IMR-90 (cell line): ENCODE results near the gene TYR. TPM values are rescaled to one million over a fixed set of nuclear protein-coding genes. Genes with fewer than 3 reads are reported as not detected.

Experiments
- ATAC-seq: fragments of 200-7000 bp; cut with Tn5 transposase; 2 replicates; pipeline ENCODE4 v1.9.1; 2020; ENCODE audit warnings: low read depth, mild to moderate bottlenecking, moderate library complexity
- BruUV-seq: library from RNA; stranded (reverse); fragments of 400-500 nt; replicated peaks from 2 replicates; lab custom pipeline; 2021; lab: Mats Ljungman, UMichigan
- CTCF ChIA-PET: fragments of 300-600 bp; formaldehyde crosslinking; extraction: SDS; loops from one replicate; lab custom pipeline; 2021; ENCODE audit warnings: antibody characterized with exemption; lab: Yijun Ruan, JAX
- POLR2A ChIA-PET: fragments of 300-600 bp; sonication (Branson Sonifier 250); formaldehyde crosslinking; loops from one replicate; lab custom pipeline; 2022; ENCODE audit warnings: antibody characterized with exemption; ENCODE audit not compliant: unreplicated experiment; lab: Charles Lee
- DNase-seq: peaks from one replicate; pipeline ENCODE4 v3.0.0; 2013
- H2AFZ ChIP-seq: replicated peaks from 2 replicates; pipeline ENCODE3; 2013; ENCODE audit warnings: low read length, mild to moderate bottlenecking; ENCODE audit not compliant: poor library complexity
- H2AK5ac ChIP-seq: 2 replicates; pipeline ENCODE4 v1.6.1; 2013; ENCODE audit warnings: low read depth, low read length, inconsistent platforms
- H2AK9ac ChIP-seq: replicated peaks from 2 replicates; pipeline ENCODE3; 2013; ENCODE audit warnings: mild to moderate bottlenecking, low read depth, low read length, moderate library complexity; ENCODE audit not compliant: poor library complexity
- H2BK120ac ChIP-seq: 2 replicates; pipeline ENCODE4 v1.6.1; 2013; ENCODE audit warnings: low read depth, low read length, inconsistent platforms
- H2BK15ac ChIP-seq: 3 replicates; pipeline ENCODE4 v1.6.1; 2013; ENCODE audit warnings: low read depth, low read length, inconsistent platforms
- H2BK20ac ChIP-seq: 2 replicates; pipeline ENCODE4 v1.6.1; 2013; ENCODE audit warnings: low read depth, mild to moderate bottlenecking, inconsistent platforms, low read length, moderate library complexity
- H2BK5ac ChIP-seq: 2 replicates; pipeline ENCODE4 v1.6.1; 2013; ENCODE audit warnings: mild to moderate bottlenecking, low read depth, low read length, inconsistent platforms; ENCODE audit not compliant: poor library complexity, severe bottlenecking
- H3K14ac ChIP-seq: replicated peaks from 2 replicates; pipeline ENCODE4 v1.6.1; 2013; ENCODE audit warnings: low read depth, low read length, inconsistent platforms
- H3K18ac ChIP-seq: 2 replicates; pipeline ENCODE4 v1.6.1; 2013; ENCODE audit warnings: low read depth, low read length, control low read depth
- H3K23ac ChIP-seq: 2 replicates; pipeline ENCODE4 v1.6.1; 2013; ENCODE audit warnings: low read depth, low read length, inconsistent platforms
- H3K27ac ChIP-seq: 2 replicates; pipeline ENCODE4 v1.5.1; 2013; ENCODE audit warnings: mild to moderate bottlenecking, control low read depth, low read length; ENCODE audit not compliant: insufficient read depth
- H3K27me3 ChIP-seq: 2 replicates; pipeline ENCODE4 v1.6.1; 2013; ENCODE audit warnings: low read length; ENCODE audit not compliant: control insufficient read depth, insufficient read depth
- H3K36me3 ChIP-seq: 2 replicates; pipeline ENCODE4 v1.6.1; 2013; ENCODE audit warnings: low read length, mixed read lengths; ENCODE audit not compliant: control insufficient read depth, insufficient read depth
- H3K4ac ChIP-seq: 2 replicates; pipeline ENCODE4 v1.6.1; 2013; ENCODE audit warnings: low read depth, low read length, inconsistent platforms
- H3K4me1 ChIP-seq: 2 replicates; pipeline ENCODE4 v1.6.1; 2013; ENCODE audit warnings: low read length, mixed read lengths; ENCODE audit not compliant: control insufficient read depth, insufficient read depth
- H3K4me2 ChIP-seq: 2 replicates; pipeline ENCODE4 v1.6.1; 2013; ENCODE audit warnings: low read depth, mild to moderate bottlenecking, control low read depth, low read length, moderate library complexity
- H3K4me3 ChIP-seq: 2 replicates; pipeline ENCODE4 v1.5.1; 2013; ENCODE audit warnings: low read depth, mild to moderate bottlenecking, control low read depth, low read length, moderate library complexity; ENCODE audit not compliant: insufficient read depth
- H3K56ac ChIP-seq: 2 replicates; pipeline ENCODE4 v1.6.1; 2013; ENCODE audit warnings: low read length, inconsistent platforms; ENCODE audit not compliant: insufficient read depth; ENCODE audit errors: extremely low read depth
- H3K79me1 ChIP-seq, 2 experiments: 2 replicates each; pipeline ENCODE4 v1.6.1; 2013; ENCODE audit warnings: low read length in 2 of 2, inconsistent platforms in 1 of 2, low read depth in 1 of 2
- H3K9ac ChIP-seq: 2 replicates; pipeline ENCODE4 v1.6.1; 2013; ENCODE audit warnings: low read depth, low read length, control low read depth
- H3K9me1 ChIP-seq: 2 replicates; pipeline ENCODE4 v1.6.1; 2013; ENCODE audit warnings: low read length, inconsistent platforms; ENCODE audit not compliant: insufficient read depth
- H3K9me3 ChIP-seq: 2 replicates; pipeline ENCODE4 v1.6.1; 2013; ENCODE audit warnings: low read length; ENCODE audit not compliant: control insufficient read depth, insufficient read depth
- H4K20me1 ChIP-seq: 2 replicates; pipeline ENCODE4 v1.6.1; 2013; ENCODE audit warnings: low read length, inconsistent platforms; ENCODE audit not compliant: insufficient read depth
- H4K5ac ChIP-seq: 2 replicates; pipeline ENCODE4 v1.6.1; 2013; ENCODE audit warnings: mild to moderate bottlenecking, low read depth, low read length, control low read depth
- H4K8ac ChIP-seq, 2 experiments: 2 replicates each; pipeline ENCODE4 v1.6.1; 2013; ENCODE audit warnings: low read depth in 2 of 2, low read length in 2 of 2, control low read depth in 1 of 2, inconsistent platforms in 1 of 2
- H4K91ac ChIP-seq: 2 replicates; pipeline ENCODE4 v1.6.1; 2013; ENCODE audit warnings: low read depth, low read length, inconsistent platforms; ENCODE audit not compliant: insufficient read depth
- BHLHE40 ChIP-seq: fragments of 150-350 bp; IDR thresholded peaks from 2 replicates; pipeline ENCODE4 v1.6.1; 2016; ENCODE audit warnings: mild to moderate bottlenecking, low read depth, low read length
- CEBPB ChIP-seq: IDR thresholded peaks from 2 replicates; pipeline ENCODE4 v1.6.1; 2012; ENCODE audit warnings: low read depth, low read length, improper control_type of control experiment
- CHD1 ChIP-seq: IDR thresholded peaks from 2 replicates; pipeline ENCODE4 v1.6.1; 2012; ENCODE audit warnings: low read depth, low read length, improper control_type of control experiment
- WGBS, 2 experiments: methylation state at CpG; one replicate each; pipeline versions ENCODE4 v1.1.5 to v1.1.7; 2013; ENCODE audit warnings: missing lambda C conversion rate in 2 of 2; ENCODE audit not compliant: insufficient read length in 1 of 2; ENCODE audit errors: extremely low coverage in 2 of 2; 5-methylcytosine and 5-hydroxymethylcytosine counted together
- dilution Hi-C: fragments of 300-500 bp; cut with HindIII; formaldehyde crosslinking; loops from one replicate; pipeline ENCODE4 v1.14.3; 2018; ENCODE audit warnings: low sequenced_read_pairs; ENCODE audit not compliant: unreplicated experiment
- in situ Hi-C: fragments of 300-500 bp; cut with MboI; formaldehyde crosslinking; loops from 3 replicates; pipeline ENCODE4 v1.14.3; 2019; ENCODE audit warnings: low sequenced_read_pairs, inconsistent platforms, mixed read lengths
- intact Hi-C: fragments of 100-400 bp; cut with micrococcal nuclease; formaldehyde crosslinking; loops from 2 replicates; pipeline ENCODE4 v1.10.0; 2022
- polyA plus RNA-seq, 3 experiments: library from polyadenylated mRNA; depleted of rRNA; stranded (reverse); fragments of >200 nt; gene quantifications; 2 replicates each; pipeline ENCODE4 v1.2.3, GENCODE V29; 2012; ENCODE audit warnings: low replicate concordance in 1 of 3
- total RNA-seq: library from RNA; depleted of rRNA; stranded (reverse); fragments of >200 nt; gene quantifications from 2 replicates; pipeline ENCODE4 v1.2.3, GENCODE V29; 2012

TYR gene
- total and polyA plus RNA-seq, 2 of the 4 experiments (the other 2 are of a cell fraction), result not detected

GRCh38 chr11:89275966-89276365, 98.3 kb downstream of the TYR start:
- H3K79me1 ChIP-seq, result no peaks in the 10 kb centered on the region
- H2BK120ac ChIP-seq, result no peak overlapping the region
- no peak overlapping the region for H3K27ac ChIP-seq
- intact Hi-C loops, result no loop called here
- WGBS, 2 experiments, result no CpG with 5 or more reads among the region's 1 CpG
- DNase-seq (no peak), ATAC-seq (no peak)
- H3K36me3 ChIP-seq, result no peaks in the 10 kb centered on the region
- no peak overlapping the region for H4K5ac ChIP-seq
- H2BK5ac ChIP-seq, result no peak overlapping the region
- POLR2A ChIA-PET, result no interaction called here
- no peaks in the 10 kb centered on the region for H3K9me1 ChIP-seq
- H3K18ac ChIP-seq, result no peak overlapping the region
- no peak overlapping the region for H2BK20ac ChIP-seq
- in situ Hi-C loops, result no loop called here
- no peaks in the 10 kb centered on the region for H3K27me3 ChIP-seq
- dilution Hi-C loops, result no loop called here
- H3K4ac ChIP-seq, result no peak overlapping the region
- BruUV-seq, result no TSS peak
- H3K56ac ChIP-seq, result no peak overlapping the region
- no peak overlapping the region for H3K14ac ChIP-seq
- no peaks in the 10 kb centered on the region for H4K20me1 ChIP-seq
- no peak overlapping the region for H2AK9ac ChIP-seq
- no peaks in the 10 kb centered on the region for H3K4me1 ChIP-seq
- H3K4me2 ChIP-seq, result no peak overlapping the region
- no peak overlapping the region for H3K9ac ChIP-seq
- H3K23ac ChIP-seq, result no peak overlapping the region
- CTCF ChIA-PET, result no interaction called here
- H4K8ac ChIP-seq, result no peak overlapping the region
- H2BK15ac ChIP-seq, result no peak overlapping the region
- H2AK5ac ChIP-seq, result no peak overlapping the region
- no peaks in the 10 kb centered on the region for H3K9me3 ChIP-seq
- no peak overlapping the region for H2AFZ ChIP-seq
- TF ChIP-seq CEBPB, result no peak
- no peak for TF ChIP-seq BHLHE40
- no peak for TF ChIP-seq CHD1
- H4K91ac ChIP-seq, result no peak overlapping the region
- H3K4me3 ChIP-seq, result no peak overlapping the region
